GM23248 (cell line): Measurements from ENCODE around the gene EEF1AKMT4.

Experiments used
- EZH2 ChIP-seq: fragments of 200-600 bp; sonication (generic); IDR thresholded peaks from 2 replicates; pipeline ENCODE4 v1.6.1; 2018; ENCODE audit warnings: antibody characterized with exemption, mild to moderate bottlenecking; ENCODE audit not compliant: insufficient read depth, poor library complexity, severe bottlenecking
- EZH2phosphoT487 ChIP-seq: fragments of 200-600 bp; sonication (generic); IDR thresholded peaks from 2 replicates; pipeline ENCODE4 v1.6.1; 2018; ENCODE audit warnings: antibody characterized with exemption, moderate library complexity, mild to moderate bottlenecking, low read depth; ENCODE audit not compliant: insufficient read depth

- TF ChIP-seq EZH2 (no peak), EZH2phosphoT487 (no peak)
Measured at GRCh38 chr3:184237807-184238206, 11.7 kb upstream of the EEF1AKMT4 start.
